Spleen (tissue), 7 donors: ENCODE measurements around the gene CYP2A7.
"Not testable (repeated sequence)": the region's sequence is repeated elsewhere in the genome, so short reads cannot be mapped to it uniquely, and the experiment has no call there.

Experiments
- CTCF ChIP-seq, 11 experiments: fragments of 200-600 bp in 7 of 11; fragments of 450-650 bp in 4 of 11; sonication (generic) in 4 of 11; IDR thresholded peaks in 8 of 11; conservative IDR thresholded peaks in 3 of 11; 1 replicate in 7 of 11; 2 replicates in 4 of 11; pipeline versions ENCODE4 v1.4.0 to v1.8.0; 2016 to 2021; ENCODE audit warnings: antibody characterized with exemption in 11 of 11, inconsistent platforms in 4 of 11, mild to moderate bottlenecking in 1 of 11
- POLR2A ChIP-seq, 3 donors: fragments of 450-650 bp; IDR thresholded peaks; one replicate each; pipeline ENCODE4 v1.5.1; 2017; ENCODE audit warnings: antibody characterized with exemption in 3 of 3, mild to moderate bottlenecking in 1 of 3
- POLR2AphosphoS5 ChIP-seq, 3 donors: sonication (generic); formaldehyde crosslinking; IDR thresholded peaks; one replicate each; pipeline ENCODE4 v1.5.1; 2017; ENCODE audit warnings: antibody characterized with exemption in 3 of 3
- donor health status: DM: no; HTN: no; CAD: no; lungs with moderate emphysema.
- donor health status: DM: no; HTN: no; CAD: no.
- donor health status: DM: no; HTN: no; CAD: no.

- TF ChIP-seq POLR2A (IDR thresholded peaks at IDR 0.05); CTCF (IDR thresholded peaks at IDR 0.05 in 8 of 11, conservative IDR thresholded peaks at IDR 0.05 in 3 of 11); POLR2AphosphoS5 (IDR thresholded peaks at IDR 0.05): not testable (repeated sequence)
These were observed 17.9 kb upstream of the CYP2A7 start for GRCh38 chr19:40899964-40900363.
